HepG2 (cell line): ENCODE measurements around the gene SLC38A8. TPM values are rescaled to one million over a fixed set of nuclear protein-coding genes. Genes with fewer than 3 reads are reported as not detected.

Experiments used
- DR1 ChIP-seq: sonication (generic); formaldehyde crosslinking; IDR thresholded peaks from 2 replicates; pipeline ENCODE4 v1.8.0; 2021; ENCODE audit warnings: mild to moderate bottlenecking, missing genetic modification reagents, inconsistent platforms
- EHMT2 ChIP-seq: fragments of 200-600 bp; sonication (generic); IDR thresholded peaks from 2 replicates; pipeline ENCODE4 v1.7.0; 2017; ENCODE audit warnings: antibody characterized with exemption, low read depth, low read length, borderline replicate concordance
- FOXA1 ChIP-seq, 2 experiments: fragments of 450-650 bp in 1 of 2; sonication (generic) in 1 of 2; formaldehyde crosslinking in 1 of 2; IDR thresholded peaks; 2 replicates each; pipeline versions ENCODE4 v1.4.0 to v1.6.1; 2016 to 2020; ENCODE audit warnings: missing genetic modification reagents in 1 of 2
- FOXP1 ChIP-seq, 2 experiments: fragments of 450-650 bp in 1 of 2; IDR thresholded peaks; 2 replicates each; pipeline ENCODE4 v1.6.1; 2017 to 2018; ENCODE audit warnings: antibody characterized with exemption in 1 of 2
- HINFP ChIP-seq: sonication (generic); formaldehyde crosslinking; IDR thresholded peaks from 2 replicates; pipeline ENCODE4 v1.4.0; 2020; ENCODE audit warnings: low read depth, mild to moderate bottlenecking, missing genetic modification reagents
- HMG20B ChIP-seq: conservative IDR thresholded peaks from 2 replicates; pipeline ENCODE4 v1.6.1; 2016; ENCODE audit warnings: missing genetic modification reagents, missing compliant biosample characterization
- KLF15 ChIP-seq: sonication (generic); formaldehyde crosslinking; IDR thresholded peaks from 2 replicates; pipeline ENCODE4 v1.8.1; 2023; ENCODE audit warnings: borderline replicate concordance, mild to moderate bottlenecking, inconsistent platforms, missing genetic modification reagents, mixed read lengths
- MIER2 ChIP-seq: IDR thresholded peaks from 2 replicates; pipeline ENCODE4 v1.6.1; 2016; ENCODE audit warnings: missing biosample characterization, missing genetic modification reagents
- NFE2 ChIP-seq: sonication (generic); formaldehyde crosslinking; IDR thresholded peaks from 2 replicates; pipeline ENCODE4 v1.4.0; 2020; ENCODE audit warnings: missing genetic modification reagents
- NPAS2 ChIP-seq: sonication (generic); formaldehyde crosslinking; IDR thresholded peaks from 2 replicates; pipeline ENCODE4 v1.8.0; 2022; ENCODE audit warnings: mild to moderate bottlenecking, missing genetic modification reagents, borderline replicate concordance
- SALL1 ChIP-seq: sonication (generic); formaldehyde crosslinking; IDR thresholded peaks from 2 replicates; pipeline ENCODE4 v1.8.0; 2022; ENCODE audit warnings: mild to moderate bottlenecking, missing genetic modification reagents
- TAF15 ChIP-seq: fragments of 200-400 bp; formaldehyde crosslinking; IDR thresholded peaks from one replicate; pipeline ENCODE4 v1.6.1; 2018; ENCODE audit warnings: mild to moderate bottlenecking, low read depth, low read length; ENCODE audit not compliant: poor library complexity, severe bottlenecking
- TEF ChIP-seq: sonication (generic); formaldehyde crosslinking; IDR thresholded peaks from 2 replicates; pipeline ENCODE4 v1.5.0; 2020; ENCODE audit warnings: missing genetic modification reagents
- ZBTB14 ChIP-seq: sonication (generic); formaldehyde crosslinking; IDR thresholded peaks from 2 replicates; pipeline ENCODE4 v1.4.0; 2020; ENCODE audit warnings: missing genetic modification reagents
- ZBTB7B ChIP-seq: sonication (generic); formaldehyde crosslinking; IDR thresholded peaks from 2 replicates; pipeline ENCODE4 v1.4.0; 2020; ENCODE audit warnings: missing genetic modification reagents
- ZGPAT ChIP-seq: IDR thresholded peaks from 2 replicates; pipeline ENCODE4 v1.6.1; 2016; ENCODE audit warnings: mild to moderate bottlenecking
- ZNF24 ChIP-seq: fragments of 450-650 bp; IDR thresholded peaks from 2 replicates; pipeline ENCODE4 v1.6.1; 2017; ENCODE audit warnings: antibody characterized with exemption, mild to moderate bottlenecking
- ZNF646 ChIP-seq: sonication (generic); formaldehyde crosslinking; IDR thresholded peaks from 2 replicates; pipeline ENCODE4 v1.9.0; 2021; ENCODE audit warnings: mild to moderate bottlenecking, missing genetic modification reagents
- polyA plus RNA-seq, 8 experiments: library from polyadenylated mRNA; depleted of rRNA in 3 of 8; stranded (reverse) in 7 of 8; unstranded in 1 of 8; fragments of >200 nt; fragmentation: Illumina TruSeq in 4 of 8; extraction: Trizol in 4 of 8; gene quantifications; 2 replicates each; pipeline versions ENCODE4 v1.2.1 to v1.2.3, GENCODE V29; 2011 to 2016; ENCODE audit warnings: low read depth in 4 of 8, missing spikeins in 1 of 8, mixed read lengths in 1 of 8; ENCODE audit not compliant: insufficient read depth in 1 of 8
- total RNA-seq, 5 experiments: library from RNA; depleted of rRNA; stranded (reverse); fragments of >200 nt; fragmentation: Illumina TruSeq; extraction: Trizol; gene quantifications; 2 replicates each; pipeline ENCODE4 v1.2.3, GENCODE V29; 2016; ENCODE audit warnings: low read depth in 1 of 5

The SLC38A8 gene
- total and polyA plus RNA-seq, 2 of the 13 experiments (the other 11 are each of a cell fraction or from before 2014, with no cell fraction given): 0.24 to 0.37 TPM

GRCh38 chr16:84048270-84048669 is 5.7 kb upstream of the SLC38A8 start (continued):
- TF ChIP-seq TEF (CRISPR knock-in tag) (no peak), HINFP (CRISPR knock-in tag) (no peak), FOXP1 (IDR thresholded peaks at IDR 0.05) (no peak), FOXP1 (CRISPR knock-in tag; IDR thresholded peaks at IDR 0.05) (peak; percentile 17; the same call in 1 of the 2 replicates), ZNF24 (no peak), ZGPAT (CRISPR knock-in tag) (0 out of 2 replicates have a peak, but pooled peaks have one; percentile 40), ZNF646 (CRISPR knock-in tag) (no peak), SALL1 (CRISPR knock-in tag) (peak; percentile 39; the same call in 1 of the 2 replicates), EHMT2 (0 out of 2 replicates have a peak, but pooled peaks have one; percentile 39), MIER2 (CRISPR knock-in tag) (0 out of 2 replicates have a peak, but pooled peaks have one; percentile 39), ZBTB7B (no peak), ZBTB14 (CRISPR knock-in tag) (no peak), DR1 (CRISPR knock-in tag) (no peak), NFE2 (CRISPR knock-in tag) (no peak), FOXA1 (IDR thresholded peaks at IDR 0.05) (no peak), FOXA1 (CRISPR knock-in tag; IDR thresholded peaks at IDR 0.05) (peak; percentile 33; the same call in 1 of the 2 replicates), TAF15 (no peak), HMG20B (CRISPR knock-in tag) (0 out of 2 replicates have a peak, but pooled peaks have one; percentile 35), NPAS2 (CRISPR knock-in tag) (no peak), KLF15 (no peak)
